GM19238 (cell line): ENCODE results near the gene COPS9.

Source experiments
- DNase-seq: peaks from one replicate; pipeline ENCODE4 v3.0.0; 2011; ENCODE audit warnings: low spot score; ENCODE audit not compliant: insufficient read length

COPS9 gene

DNA sequence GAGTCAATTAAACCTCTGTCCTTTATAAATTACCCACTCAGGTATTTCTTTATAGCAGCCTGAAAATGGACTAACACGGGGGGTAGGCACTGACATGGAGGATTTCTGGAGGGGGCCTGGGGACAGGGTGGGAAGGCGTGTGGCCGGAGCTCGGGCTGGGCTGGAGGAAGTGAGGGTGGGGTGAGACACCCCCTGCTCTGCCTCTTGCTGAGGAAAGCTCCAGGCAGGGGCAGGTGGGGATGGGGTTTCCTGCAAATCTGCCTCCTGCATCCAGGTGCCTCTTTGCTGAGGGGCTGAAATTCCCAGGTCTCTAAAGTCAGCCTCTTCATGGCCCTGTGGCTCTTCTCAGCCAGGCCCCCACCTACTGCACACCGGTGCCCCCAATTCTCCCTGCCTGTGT lies 30.1 kb upstream of the COPS9 start:
- no peak for DNase-seq

DNA sequence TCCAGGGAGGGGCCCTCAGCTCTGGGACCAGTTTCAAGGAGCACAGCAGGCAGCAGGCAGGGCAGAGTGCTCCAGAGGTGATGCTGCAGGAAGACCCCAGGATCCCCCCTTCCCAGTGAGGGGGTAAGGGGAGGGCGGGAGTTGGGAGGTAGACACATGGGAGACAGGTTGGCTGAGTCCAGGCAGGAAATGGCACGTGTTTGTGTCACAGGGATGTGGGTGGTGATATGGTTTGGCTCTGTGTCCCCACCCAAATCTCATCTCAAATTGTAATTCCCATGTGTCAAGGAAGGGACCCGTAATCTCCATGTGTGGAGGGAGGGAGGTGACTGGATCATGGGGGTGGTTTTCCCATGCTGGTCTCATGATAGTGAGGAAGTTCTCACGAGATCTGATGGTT lies 29.6 kb upstream of the COPS9 start:
- no peak for DNase-seq

DNA sequence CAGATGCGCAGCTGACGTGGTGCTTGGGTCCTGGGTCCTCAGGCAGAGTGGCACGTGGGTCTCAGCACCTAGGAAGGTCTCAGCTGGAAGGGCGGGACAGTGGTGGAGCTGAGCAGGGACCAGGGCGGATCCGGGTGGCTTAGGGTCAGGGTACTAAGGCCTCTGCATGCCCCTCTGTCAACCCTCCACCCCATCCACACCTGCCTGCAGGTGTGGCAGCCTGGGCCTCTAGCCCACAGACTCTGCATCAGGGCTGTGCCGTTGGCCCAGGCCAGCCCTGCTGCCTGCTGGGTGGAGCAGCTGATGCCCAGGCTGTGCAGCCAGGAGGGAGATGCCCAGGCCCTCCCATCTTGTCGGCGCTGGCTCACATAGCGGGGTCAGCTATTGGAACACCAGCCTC lies 28.9 kb upstream of the COPS9 start:
- DNase-seq, result no peak

DNA sequence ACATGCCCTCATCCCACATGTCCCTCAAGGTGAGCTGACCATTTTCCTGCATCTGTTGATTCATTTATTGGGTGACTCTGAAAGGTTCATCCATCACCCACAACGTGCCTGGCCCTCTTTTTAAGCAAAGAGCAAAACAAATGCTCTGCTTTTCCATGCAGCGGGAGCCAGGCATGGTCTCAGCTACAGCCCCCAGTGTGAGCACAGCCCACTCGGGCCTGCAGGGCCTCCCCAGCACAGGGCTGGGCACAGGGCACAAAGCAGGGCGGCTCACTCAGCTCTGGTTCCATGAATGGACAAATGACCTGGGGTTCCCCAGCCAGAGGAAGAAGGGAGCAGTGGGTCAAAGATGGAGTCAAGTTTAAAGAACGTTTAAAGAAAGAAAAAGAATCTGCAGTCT lies 28.5 kb upstream of the COPS9 start:
- DNase-seq, result no peak

GRCh38 chr2:240163844-240164574 lies 27.9 kb upstream of the COPS9 start:
- DNase-seq, result no peak

- no peak for DNase-seq
Observed at GRCh38 chr2:240162939-240163714, 27.0 kb upstream of the COPS9 start.

DNA sequence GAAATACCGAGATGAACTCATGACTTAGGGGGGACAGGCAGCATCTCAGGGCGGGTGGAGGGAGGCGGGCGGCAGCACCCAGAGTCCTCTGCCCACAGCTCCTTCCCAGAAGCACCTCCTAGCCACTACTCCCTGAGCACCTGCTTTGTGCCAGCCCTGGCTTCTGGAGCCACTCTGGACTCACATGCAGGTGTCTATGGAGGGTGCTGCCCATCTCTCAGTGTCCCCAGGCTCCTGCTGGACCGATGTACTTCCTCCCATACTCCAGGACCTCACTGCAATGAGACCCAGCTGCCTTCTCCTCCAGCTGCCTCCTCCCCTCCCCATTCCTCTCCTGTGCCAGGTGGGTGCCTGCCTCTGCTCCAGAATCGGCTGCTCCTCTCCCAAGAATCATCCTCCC lies 26.4 kb upstream of the COPS9 start:
- DNase-seq, result no peak

- DNase-seq, result no peak
Observed at GRCh38 chr2:240162032-240162431, 25.9 kb upstream of the COPS9 start.

DNA sequence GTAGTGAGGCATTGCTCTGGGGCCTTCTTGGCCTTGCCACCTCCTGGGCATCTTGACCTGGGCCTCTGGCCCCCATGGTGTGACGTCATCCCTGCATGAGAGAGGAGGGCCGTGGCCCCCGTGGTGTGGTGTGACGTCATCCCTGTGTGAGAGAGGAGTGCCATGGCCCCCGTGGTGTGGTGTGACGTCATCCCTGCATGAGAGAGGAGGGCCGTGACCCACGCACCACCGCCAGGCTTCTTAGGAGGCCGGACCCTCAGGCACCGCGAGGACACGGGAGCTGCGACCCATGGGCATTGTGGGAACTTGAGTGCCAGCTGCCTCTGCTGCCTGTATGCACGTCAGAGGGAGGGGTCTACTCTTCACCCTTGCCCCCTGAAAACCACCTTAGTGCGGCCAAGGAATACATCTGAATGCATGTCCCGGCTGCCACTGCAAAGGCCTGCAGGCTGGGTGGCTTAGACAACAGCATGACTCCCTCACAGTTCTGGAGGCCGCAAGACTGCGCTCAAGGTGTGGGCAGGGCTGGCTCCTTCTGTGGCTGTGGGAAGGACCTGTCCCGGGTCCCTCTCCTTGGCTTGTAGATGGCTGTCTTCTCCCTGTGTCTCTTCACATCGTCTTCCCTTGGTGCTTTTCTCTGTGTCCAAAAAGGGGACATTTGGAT lies 25.1 kb upstream of the COPS9 start:
- no peak for DNase-seq

GRCh38 chr2:240160291-240161086 lies 24.4 kb upstream of the COPS9 start:
- no peak for DNase-seq

GRCh38 chr2:240159251-240159839 lies 23.2 kb upstream of the COPS9 start:
- no peak for DNase-seq

GRCh38 chr2:240157147-240157470 lies 21.0 kb upstream of the COPS9 start:
- DNase-seq, result no peak

DNA sequence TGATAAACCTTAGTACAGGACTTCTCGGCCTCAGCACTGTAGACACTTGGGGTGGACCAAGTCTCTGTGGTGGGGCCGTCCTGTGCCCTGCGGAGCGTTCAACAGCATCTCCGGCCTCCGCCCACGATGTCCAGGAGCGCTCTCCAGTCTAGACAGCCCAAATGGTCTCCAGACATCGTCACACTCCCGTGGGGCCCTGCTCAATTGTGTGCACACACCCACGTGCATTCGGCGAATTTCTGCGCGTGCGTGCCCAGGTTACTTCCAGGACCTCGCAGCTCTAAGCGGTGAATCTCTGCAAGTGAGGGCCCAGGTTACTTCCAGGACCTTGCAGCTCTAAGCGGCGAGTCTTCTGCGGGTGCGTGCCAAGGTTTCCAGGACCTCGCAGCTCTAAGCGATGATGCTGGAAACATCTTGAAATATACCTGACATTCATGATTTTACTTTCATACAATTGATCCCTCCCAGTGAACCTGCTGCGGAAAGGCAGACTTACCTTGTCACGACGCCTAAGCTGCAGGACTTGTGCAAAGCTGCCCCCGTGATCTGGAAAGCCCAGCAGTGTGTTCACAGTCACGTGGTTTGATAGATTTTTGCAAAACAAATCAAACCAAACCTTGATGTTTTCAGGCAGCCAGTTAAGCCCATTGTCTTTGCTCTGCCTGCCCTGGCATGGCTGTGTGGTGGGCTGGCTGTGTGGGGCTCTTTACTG lies 20.5 kb upstream of the COPS9 start:
- no peak for DNase-seq

DNA sequence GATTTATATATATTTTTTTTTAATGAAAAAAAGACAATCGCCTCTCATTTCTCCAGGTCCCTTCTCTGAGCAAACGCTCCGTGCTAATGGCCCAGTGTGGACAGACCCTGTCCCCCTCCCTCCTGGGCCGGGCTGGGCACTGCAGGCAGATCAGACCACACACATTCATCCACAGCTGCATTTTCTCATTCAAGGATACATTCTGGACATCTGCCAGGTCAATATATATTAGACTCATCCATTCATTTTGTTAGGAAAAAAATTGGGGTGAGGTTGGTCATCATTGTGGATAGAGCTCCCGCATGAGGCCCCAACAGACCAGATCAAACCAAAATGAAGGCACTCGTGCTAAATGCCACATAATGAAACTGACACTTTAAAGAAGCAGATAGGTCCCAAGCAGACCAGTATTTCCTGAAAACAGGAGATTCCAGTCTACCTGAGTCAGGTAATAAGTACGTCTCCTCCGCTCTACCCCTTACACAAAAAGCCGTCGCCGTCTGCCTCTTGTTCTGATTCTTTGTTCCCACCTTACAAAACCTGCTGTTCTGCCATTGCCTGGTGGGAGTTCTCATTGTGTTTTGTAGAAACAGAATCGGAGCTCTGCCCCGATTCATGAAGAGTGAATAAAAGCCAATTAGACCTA lies 19.8 kb upstream of the COPS9 start:
- no peak for DNase-seq

GRCh38 chr2:240155048-240155744 lies 19.1 kb upstream of the COPS9 start:
- DNase-seq, result no peak

DNA sequence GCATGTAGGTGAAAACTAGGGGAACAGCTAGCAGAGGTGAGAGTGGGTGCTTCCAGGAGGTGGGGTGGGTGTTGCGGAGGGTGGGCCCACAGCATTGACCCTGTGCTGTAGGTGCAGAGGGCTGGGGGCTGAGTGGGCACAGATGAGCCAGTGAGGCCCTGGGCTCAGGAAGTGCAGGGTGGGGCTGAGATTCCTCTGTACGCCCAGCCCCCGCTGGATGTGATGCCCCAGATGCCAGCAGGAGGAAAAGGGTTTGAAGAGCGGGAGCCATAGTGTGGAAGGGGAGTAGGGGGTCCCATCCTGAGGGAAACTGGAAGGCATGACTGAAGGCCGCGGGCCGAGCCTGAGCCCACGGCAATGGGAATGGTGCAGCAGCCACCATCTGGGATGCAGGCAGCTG lies 18.5 kb upstream of the COPS9 start:
- DNase-seq, result no peak

DNA sequence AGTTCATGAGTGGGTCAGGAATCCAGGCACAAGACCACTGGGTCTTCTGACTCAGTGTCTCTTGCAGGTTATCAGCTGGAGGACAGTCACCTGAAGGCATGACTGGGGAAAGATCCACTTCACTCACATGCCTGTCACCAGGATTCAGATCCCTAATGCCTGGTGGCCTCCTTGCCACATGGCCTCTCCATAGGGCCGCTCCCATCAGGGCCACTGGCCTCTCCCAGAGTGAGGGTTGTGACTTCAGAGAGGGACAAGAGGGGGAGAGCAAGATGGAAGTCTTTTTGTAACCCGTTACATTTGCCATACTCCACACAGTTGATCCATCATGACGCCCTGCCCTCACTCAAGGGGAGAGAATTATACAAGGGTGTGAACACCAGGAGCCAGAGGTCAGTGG lies 17.3 kb upstream of the COPS9 start:
- no peak for DNase-seq

DNA sequence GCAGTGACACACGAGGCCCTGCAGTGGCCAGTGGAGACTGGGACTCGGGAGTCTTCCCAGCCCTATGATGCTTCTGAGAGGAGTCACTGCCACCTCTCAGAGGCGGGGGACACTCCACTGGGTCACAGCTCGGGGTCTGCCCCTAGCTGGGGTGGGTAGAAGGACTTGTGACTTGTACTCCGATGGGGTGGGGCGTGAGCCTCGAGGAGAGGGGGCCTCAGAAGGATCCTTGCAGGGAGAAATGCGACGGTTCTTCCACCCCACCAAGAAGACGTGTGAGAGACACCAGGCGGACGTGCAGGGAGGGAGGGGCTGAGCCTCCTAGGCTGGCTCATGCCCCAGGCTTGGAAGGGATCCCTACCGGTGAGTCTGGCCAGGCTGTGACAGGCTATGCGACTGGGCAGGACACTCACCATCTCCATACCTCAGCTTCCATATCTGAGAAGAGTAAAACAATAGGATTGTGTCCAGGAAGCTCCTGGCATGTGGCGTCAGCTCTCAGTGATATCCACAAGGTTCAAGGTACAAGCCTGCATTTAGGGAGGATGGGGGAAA lies 15.4 kb upstream of the COPS9 start:
- no peak for DNase-seq
